Prostate gland (tissue), 2 donors: ENCODE measurements around the gene PRDM1. TPM values are rescaled to one million over a fixed set of nuclear protein-coding genes. Genes with fewer than 3 reads are reported as not detected.

Experiments used
- total RNA-seq, 2 donors: library from RNA; depleted of rRNA; stranded (reverse); fragments of >200 nt; gene quantifications; one replicate each; pipeline ENCODE4 v1.1.0, GENCODE V29; 2016

The PRDM1 gene
- total RNA-seq, 2 donors from 2014 or later: 3.5 TPM

Other genes with a start within 250 kb of the PRDM1 start
- gene ATG5, start 239.4 kb downstream of the PRDM1 start, total RNA-seq: 10 to 100 TPM; 31.9 to 34.3 TPM